Fibroblast of the aortic adventitia (primary cell): ENCODE data around the gene CP. TPM values are rescaled to one million over a fixed set of nuclear protein-coding genes. Genes with fewer than 3 reads are reported as not detected.
A peak's percentile ranks its signal among the peaks of the same experiment; 100 is the strongest.
"Not testable (repeated sequence)": the region's sequence is repeated elsewhere in the genome, so short reads cannot be mapped to it uniquely, and the experiment has no call there.

ENCODE experiments used
- DNase-seq: peaks from one replicate; pipeline ENCODE4 v3.0.0-alpha.2; 2010; ENCODE audit warnings: low read depth
- H3K4me3 ChIP-seq: 2 replicates; pipeline ENCODE4 v1.5.1; 2011; ENCODE audit warnings: low read depth, mild to moderate bottlenecking, control low read depth, low read length, moderate library complexity
- CTCF ChIP-seq: IDR thresholded peaks from 2 replicates; pipeline ENCODE4 v1.5.1; 2011; ENCODE audit warnings: mild to moderate bottlenecking, low read length, control low read depth, inconsistent platforms; ENCODE audit not compliant: insufficient read depth
- total RNA-seq: library from RNA; depleted of rRNA; stranded (reverse); fragments of >200 nt; gene quantifications from 2 replicates; pipeline ENCODE4 v1.2.3, GENCODE V29; 2012; ENCODE audit warnings: low replicate concordance

The CP gene
- total RNA-seq, 1 donor = 1.2 TPM

DNA sequence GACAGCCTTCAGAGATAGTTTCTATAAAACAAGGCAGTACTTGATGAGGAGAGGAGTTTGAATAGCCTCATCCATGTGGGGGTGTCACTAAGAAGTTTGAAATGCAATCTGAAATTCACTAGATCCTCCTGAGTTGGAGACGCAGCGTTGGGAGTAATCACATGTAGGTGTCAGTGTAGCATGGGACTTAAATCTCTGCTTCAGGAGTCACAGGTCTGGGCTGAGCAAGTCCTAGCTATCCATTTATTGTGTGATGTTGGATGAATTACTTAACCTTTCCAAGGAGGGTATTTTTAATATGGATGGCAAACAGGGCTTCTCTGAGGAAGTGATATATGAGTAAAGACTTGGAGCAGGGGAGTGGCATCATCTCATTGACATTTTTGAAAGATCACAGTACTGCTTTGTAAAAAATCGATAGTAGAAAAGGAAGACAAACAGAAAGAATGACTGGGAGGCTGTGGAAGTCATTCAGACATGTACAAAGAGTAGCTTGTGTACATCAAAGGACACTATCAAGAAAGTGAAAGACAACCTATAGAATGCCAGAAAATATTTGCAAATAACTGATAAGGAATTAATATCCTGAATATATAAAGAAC lies 17.1 kb downstream of the CP start:
- no peak for DNase-seq
- no peak overlapping the region for H3K4me3 ChIP-seq
- TF ChIP-seq CTCF = no peak

- DNase-seq = no peak
- TF ChIP-seq CTCF = no peak
- no peak overlapping the region for H3K4me3 ChIP-seq
These were observed 17.9 kb downstream of the CP start for GRCh38 chr3:149203758-149204157.

- H3K4me3 ChIP-seq = no peak overlapping the region
- DNase-seq = peak; percentile 16
- no peak for TF ChIP-seq CTCF
These were observed 22.2 kb downstream of the CP start for GRCh38 chr3:149199474-149199873.

GRCh38 chr3:149198611-149199010 lies 23.0 kb downstream of the CP start:
- H3K4me3 ChIP-seq = no peak overlapping the region
- DNase-seq = peak; percentile 22
- TF ChIP-seq CTCF = no peak

GRCh38 chr3:149197669-149198068 lies 24.0 kb downstream of the CP start:
- no peak for DNase-seq
- H3K4me3 ChIP-seq = no peak overlapping the region
- TF ChIP-seq CTCF = no peak

DNA sequence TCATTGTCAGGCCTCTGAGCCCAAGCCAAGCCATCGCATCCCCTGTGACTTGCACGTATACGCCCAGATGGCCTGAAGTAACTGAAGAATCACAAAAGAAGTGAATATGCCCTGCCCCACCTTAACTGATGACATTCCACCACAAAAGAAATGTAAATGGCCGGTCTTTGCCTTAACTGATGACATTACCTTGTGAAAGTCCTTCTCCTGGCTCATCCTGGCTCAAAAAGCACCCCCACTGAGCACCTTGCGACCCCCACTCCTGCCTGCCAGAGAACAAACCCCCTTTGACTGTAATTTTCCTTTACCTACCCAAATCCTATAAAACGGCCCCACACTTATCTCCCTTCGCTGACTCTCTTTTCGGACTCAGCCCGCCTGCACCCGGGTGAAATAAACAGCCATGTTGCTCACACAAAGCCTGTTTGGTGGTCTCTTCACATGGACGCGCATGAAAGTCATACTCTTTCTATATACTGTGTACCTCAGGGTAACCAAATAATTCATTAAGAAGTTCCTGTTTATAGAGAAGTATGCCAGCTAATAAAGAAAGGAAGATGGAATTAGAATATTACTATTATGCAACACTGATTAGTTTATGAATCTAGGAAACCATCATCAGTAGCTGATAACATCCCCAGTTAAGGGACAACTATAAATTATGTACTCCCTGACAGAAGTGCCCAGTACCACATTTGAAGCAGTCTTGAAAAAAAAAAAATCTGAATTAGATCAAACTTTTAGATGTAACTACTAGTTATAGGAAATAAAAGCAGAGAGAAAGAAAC lies 24.6 kb downstream of the CP start:
- not testable (repeated sequence) for DNase-seq, H3K4me3 ChIP-seq

- H3K4me3 ChIP-seq = no peak overlapping the region
- TF ChIP-seq CTCF = no peak
- DNase-seq = no peak
These were observed 26.4 kb downstream of the CP start for GRCh38 chr3:149195221-149195620.
